ENCODE measurements around the gene SLC6A19.

DNA sequence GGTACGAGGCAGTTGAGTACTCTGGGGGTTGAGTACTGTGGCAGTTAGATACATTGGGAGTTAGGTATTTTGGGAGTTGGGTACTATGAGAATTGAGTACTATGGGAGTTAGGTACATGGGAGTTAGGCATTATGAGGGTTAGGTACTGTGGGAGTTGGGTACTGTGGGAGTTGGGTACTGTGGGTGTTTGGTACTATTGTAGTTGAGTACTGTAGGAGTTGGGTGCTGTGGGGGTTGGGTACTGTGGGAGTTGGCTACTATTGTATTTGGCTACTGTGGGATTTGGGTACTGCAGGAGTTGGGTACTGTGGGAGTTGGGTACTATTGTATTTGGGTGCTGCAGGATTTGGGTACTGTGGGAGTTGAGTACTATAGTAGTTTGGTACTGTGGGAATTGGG, 4.8 kb upstream of the SLC6A19 start:
- TF ChIP-seq, protein P1, sequence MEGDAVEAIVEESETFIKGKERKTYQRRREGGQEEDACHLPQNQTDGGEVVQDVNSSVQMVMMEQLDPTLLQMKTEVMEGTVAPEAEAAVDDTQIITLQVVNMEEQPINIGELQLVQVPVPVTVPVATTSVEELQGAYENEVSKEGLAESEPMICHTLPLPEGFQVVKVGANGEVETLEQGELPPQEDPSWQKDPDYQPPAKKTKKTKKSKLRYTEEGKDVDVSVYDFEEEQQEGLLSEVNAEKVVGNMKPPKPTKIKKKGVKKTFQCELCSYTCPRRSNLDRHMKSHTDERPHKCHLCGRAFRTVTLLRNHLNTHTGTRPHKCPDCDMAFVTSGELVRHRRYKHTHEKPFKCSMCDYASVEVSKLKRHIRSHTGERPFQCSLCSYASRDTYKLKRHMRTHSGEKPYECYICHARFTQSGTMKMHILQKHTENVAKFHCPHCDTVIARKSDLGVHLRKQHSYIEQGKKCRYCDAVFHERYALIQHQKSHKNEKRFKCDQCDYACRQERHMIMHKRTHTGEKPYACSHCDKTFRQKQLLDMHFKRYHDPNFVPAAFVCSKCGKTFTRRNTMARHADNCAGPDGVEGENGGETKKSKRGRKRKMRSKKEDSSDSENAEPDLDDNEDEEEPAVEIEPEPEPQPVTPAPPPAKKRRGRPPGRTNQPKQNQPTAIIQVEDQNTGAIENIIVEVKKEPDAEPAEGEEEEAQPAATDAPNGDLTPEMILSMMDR (IDR thresholded peaks at IDR 0.05): no peak
- TF ChIP-seq ERG (CRISPR knock-in tag; IDR thresholded peaks at IDR 0.05): no peak
- TF ChIP-seq ZNF138 (CRISPR knock-in tag; conservative IDR thresholded peaks at IDR 0.05): no peak
